A549 treated with AZD9567 at 1 μM for 4 hours (cell line): ENCODE results near the gene C1QC. TPM values are rescaled to one million over a fixed set of nuclear protein-coding genes. Genes with fewer than 3 reads are reported as not detected.

Experiments
- total RNA-seq: library from RNA; stranded (reverse); fragments of 200-300 nt; extraction: Qiagen RNA extraction; gene quantifications from 5 replicates; pipeline ENCODE4 v1.2.3, GENCODE V29; 2022; ENCODE audit not compliant: insufficient read depth

The C1QC gene
- not detected in 5 replicates for total RNA-seq

DNA sequence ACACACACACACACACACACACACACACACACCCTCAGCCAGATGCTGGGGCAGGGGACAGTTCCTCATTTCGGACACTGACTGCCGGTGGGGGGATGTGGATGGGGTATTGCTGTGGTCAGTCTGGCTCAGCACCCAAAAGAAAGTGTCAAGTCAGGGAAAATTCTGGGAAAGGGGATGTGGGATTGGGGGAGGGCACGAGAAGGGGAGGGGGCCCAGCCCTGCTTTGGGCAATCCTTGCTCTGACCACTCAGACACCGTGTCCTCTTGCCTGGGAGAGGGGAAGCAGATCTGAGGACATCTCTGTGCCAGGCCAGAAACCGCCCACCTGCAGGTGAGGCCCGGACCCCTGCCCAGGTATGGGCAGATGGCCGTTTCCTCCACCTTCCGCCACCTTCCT is at the start of gene C1QC:
C1QC (plus strand) TSS at position 253 of the 400 bp plus-strand sequence. CDS start 391 bp downstream, outside the sequence.

DNA sequence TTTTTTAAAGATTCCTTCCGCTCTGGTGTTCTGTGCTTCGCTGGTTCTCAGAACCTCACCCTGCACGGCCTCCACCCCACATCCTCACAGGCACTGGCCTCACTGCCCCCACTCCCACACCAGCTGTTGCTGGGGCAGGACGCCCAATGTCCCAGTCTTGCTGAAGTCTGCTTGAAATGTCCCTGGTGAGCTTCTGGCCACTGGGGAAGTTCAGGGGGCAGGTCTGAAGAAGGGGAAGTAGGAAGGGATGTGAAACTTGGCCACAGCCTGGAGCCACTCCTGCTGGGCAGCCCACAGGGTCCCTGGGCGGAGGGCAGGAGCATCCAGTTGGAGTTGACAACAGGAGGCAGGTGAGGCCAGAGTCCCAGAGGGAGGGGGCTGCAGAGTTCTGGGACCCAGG is 7.1 kb upstream of the C1QC start, which contains the start of gene C1QA:
C1QA (plus strand) TSS at position 276 of the 400 bp plus-strand sequence. CDS start 989 bp downstream, outside the sequence.

GRCh38 chr1:22652881-22653316 is 9.5 kb downstream of the C1QC start, which contains the start of gene C1QB:
Gene C1QB (plus strand): TSS chr1:22653236. CDS start chr1:22659463, 6,227 bp downstream.

Other genes starting within 250 kb of the C1QC start
- 3.9 to 5.1 TPM (median 5.0 TPM) in 5 replicates for gene ZBTB40, start 191.8 kb upstream of the C1QC start, total RNA-seq
- 0.05 to 0.10 TPM (median 0.06 TPM) in 3 of 5 replicates, not detected in the others for gene EPHA8, start 80.1 kb upstream of the C1QC start, total RNA-seq
- gene C1QA, start 7.0 kb upstream of the C1QC start, total RNA-seq = not detected in 5 replicates
- gene C1QB, start 9.6 kb downstream of the C1QC start, total RNA-seq = not detected in 5 replicates
- gene EPHB2, start 67.2 kb downstream of the C1QC start, total RNA-seq = 34.7 to 40.0 TPM (median 35.7 TPM) in 5 replicates